ENCODE data around the gene STIP1. TPM values are rescaled to one million over a fixed set of nuclear protein-coding genes. Genes with fewer than 3 reads are reported as not detected.
"Not testable (repeated sequence)": the region's sequence is repeated elsewhere in the genome, so short reads cannot be mapped to it uniquely, and the experiment has no call there.

Gene STIP1
- total RNA-seq, 6 experiments from 2014 or later, result 27.6 to 110 (median 59.4) TPM

- no peak for ATAC-seq
These were observed 58.1 kb downstream of the STIP1 start for GRCh38 chr11:64244107-64244506.

DNA sequence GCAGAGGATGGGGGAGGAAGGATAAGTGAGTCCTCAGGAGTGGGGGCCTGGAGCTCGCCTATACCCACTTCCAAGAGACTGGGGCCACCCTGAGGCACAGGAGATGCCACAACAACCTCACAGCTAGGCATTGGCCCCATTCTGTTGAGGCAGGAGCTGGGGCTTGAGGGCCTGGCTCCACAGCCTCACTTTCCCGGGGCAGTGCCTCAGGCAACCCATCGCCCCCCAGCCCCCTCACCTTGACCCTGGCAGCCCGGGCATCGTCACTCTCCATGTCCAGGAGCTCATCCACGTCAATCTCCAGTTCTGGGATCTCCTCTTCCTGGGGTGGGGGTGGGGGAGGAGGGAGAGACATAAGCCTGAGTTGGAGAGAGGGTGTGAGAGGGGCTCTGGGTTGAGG lies 59.0 kb downstream of the STIP1 start:
- no CpG with 5 or more reads among the region's 6 CpGs for WGBS (ENCODE audit: insufficient coverage, low coverage, low lambda C conversion rate, missing lambda C conversion rate)

More at GRCh38 chr11:64244107-64244506, 58.1 kb downstream of the STIP1 start:
- Histone ChIP-seq H3K36me3 (peaks cover 0 to 5% (median 2%) of the 10 kb centered on the region in 4 donors), H3K4me3 (no peak overlapping the region), H3K27ac (no peak overlapping the region), H3K9me3 (no peaks in the 10 kb centered on the region), H3K4me1 (peaks cover 0 to 26% (median 10%) of the 10 kb centered on the region in 4 donors), H3K27me3 (no peaks in the 10 kb centered on the region)
- no peak for DNase-seq
- intact Hi-C loops (cut with DNase I), result no loop called here
- no peak for TF ChIP-seq CTCF (IDR thresholded peaks at IDR 0.05)
- WGBS (ENCODE audit: insufficient coverage, low coverage, low lambda C conversion rate, missing lambda C conversion rate), result 61% methylated on average over 2 of the region's 5 CpGs

DNA sequence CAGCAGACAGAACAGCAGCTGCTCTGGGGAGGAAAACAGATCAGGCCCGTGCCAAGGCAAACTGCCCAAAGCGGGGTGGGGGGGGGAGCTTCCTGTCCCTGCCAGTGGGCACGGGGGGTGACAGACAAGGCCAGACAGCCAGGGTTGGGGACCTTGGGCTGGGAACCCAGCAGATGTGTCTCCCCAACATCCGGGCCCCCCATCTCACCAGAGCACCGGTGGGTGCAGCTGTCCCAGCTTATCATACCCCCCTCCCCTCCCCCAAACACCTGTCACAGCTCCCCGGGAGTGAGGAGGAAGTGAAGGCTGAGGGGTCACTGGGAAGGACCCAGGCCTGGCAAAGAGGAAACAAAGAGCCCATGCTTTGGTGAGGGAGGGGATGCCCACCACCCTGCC lies 59.4 kb downstream of the STIP1 start:
- Histone ChIP-seq H3K27ac (peak overlapping the region; percentile 1 to 65 (median 46)), H3K4me1 (peaks cover 0 to 28% (median 13%) of the 10 kb centered on the region in 4 donors), H3K36me3 (peaks cover 0 to 5% (median 2%) of the 10 kb centered on the region in 4 donors), H3K9me3 (no peaks in the 10 kb centered on the region), H3K4me3 (peak overlapping the region; percentile 74 to 76 (median 75)), H3K27me3 (no peaks in the 10 kb centered on the region)
- intact Hi-C loops (cut with DNase I), result no loop called here
- no peak for TF ChIP-seq POLR2A (IDR thresholded peaks at IDR 0.05)
- TF ChIP-seq CTCF (IDR thresholded peaks at IDR 0.05), result no peak
- ATAC-seq (no peak), DNase-seq (peak in 1 of 3 donors; percentile 72)
- WGBS (ENCODE audit: insufficient coverage, low coverage, low lambda C conversion rate, missing lambda C conversion rate), result 2% methylated on average over 6 of the region's 6 CpGs

More for the DNA sequence above, 59.0 kb downstream of the STIP1 start:
- intact Hi-C loops (cut with DNase I), result no loop called here
- H3K4me1 ChIP-seq, result peaks cover 0 to 30% (median 13%) of the 10 kb centered on the region in 4 donors
- no peaks in the 10 kb centered on the region for H3K27me3 ChIP-seq
- ATAC-seq, result no peak
- no peak for DNase-seq
- no peaks in the 10 kb centered on the region for H3K9me3 ChIP-seq
- peaks cover 0 to 5% (median 2%) of the 10 kb centered on the region in 4 donors for H3K36me3 ChIP-seq
- H3K4me3 ChIP-seq, result peak overlapping the region; percentile 74 to 76 (median 75)
- TF ChIP-seq CTCF (IDR thresholded peaks at IDR 0.05), result no peak
- TF ChIP-seq POLR2A (IDR thresholded peaks at IDR 0.05), result no peak
- H3K27ac ChIP-seq, result peak overlapping the region in 2 of 3 donors; percentile 46 to 65

- peak overlapping the region; percentile 74 to 76 (median 75) for H3K4me3 ChIP-seq
- H3K27ac ChIP-seq, result peak overlapping the region; percentile 1 to 65 (median 46)
- peak in 1 of 4 donors; percentile 4 for ATAC-seq
- intact Hi-C loops (cut with DNase I), result no loop called here
- WGBS (ENCODE audit: insufficient coverage, low coverage, low lambda C conversion rate, missing lambda C conversion rate), result under 1% methylated on average over 20 of the region's 46 CpGs
- peaks cover 0 to 5% (median 2%) of the 10 kb centered on the region in 4 donors for H3K36me3 ChIP-seq
- TF ChIP-seq POLR2A (IDR thresholded peaks at IDR 0.05) (no peak), CTCF (IDR thresholded peaks at IDR 0.05) (no peak)
- no peaks in the 10 kb centered on the region for H3K27me3 ChIP-seq
- DNase-seq, result peak in 2 of 3 donors; percentile 69 to 78
- H3K9me3 ChIP-seq, result no peaks in the 10 kb centered on the region
- peaks cover 0 to 31% (median 15%) of the 10 kb centered on the region in 4 donors for H3K4me1 ChIP-seq
These were observed 60.0 kb downstream of the STIP1 start for GRCh38 chr11:64245797-64246620.

DNA sequence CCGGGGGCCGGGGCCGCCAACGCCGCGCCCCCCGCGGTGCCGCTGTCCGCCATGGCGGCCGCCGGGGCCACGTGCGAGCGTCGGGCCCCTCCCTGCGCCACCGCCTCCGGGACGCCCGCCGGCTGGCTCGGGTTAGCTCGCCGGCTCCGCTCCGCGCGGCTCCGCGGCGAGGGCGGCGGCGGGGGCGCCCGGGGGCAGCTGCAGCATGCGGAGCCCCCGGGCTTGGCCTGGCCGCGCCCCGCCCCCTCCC lies 60.6 kb downstream of the STIP1 start:
- intact Hi-C loops (cut with DNase I); H3K36me3 ChIP-seq; H3K27me3 ChIP-seq; H3K9me3 ChIP-seq; ATAC-seq; DNase-seq: not testable (repeated sequence)
- Histone ChIP-seq H3K4me3 (peak overlapping the region; percentile 74 to 76 (median 75)), H3K4me1 (peaks cover 0 to 32% (median 15%) of the 10 kb centered on the region in 4 donors), H3K27ac (peak overlapping the region in 1 of 3 donors; percentile 46)
- WGBS (ENCODE audit: insufficient coverage, low coverage, low lambda C conversion rate, missing lambda C conversion rate), result no CpG with 5 or more reads among the region's 43 CpGs
